A673 (cell line): ENCODE measurements around the gene PLA2G6. TPM values are rescaled to one million over a fixed set of nuclear protein-coding genes. Genes with fewer than 3 reads are reported as not detected.

Source experiments
- BruUV-seq: library from RNA; stranded (reverse); fragments of 400-500 nt; replicated peaks from 2 replicates; lab custom pipeline; 2021; lab: Mats Ljungman, UMichigan
- CTCF ChIA-PET: fragments of 300-600 bp; sonication (Branson Sonifier 250); formaldehyde crosslinking; loops from one replicate; lab custom pipeline; 2022; ENCODE audit warnings: antibody characterized with exemption; lab: Charles Lee
- POLR2A ChIA-PET: fragments of 300-600 bp; sonication (Branson Sonifier 250); formaldehyde crosslinking; loops from one replicate; lab custom pipeline; 2022; ENCODE audit warnings: antibody characterized with exemption; ENCODE audit not compliant: low non-redundant PET; lab: Charles Lee
- DNase-seq: peaks from one replicate; pipeline ENCODE4 v3.0.0-alpha.2; 2015; ENCODE audit warnings: low spot score
- H3K27ac ChIP-seq: fragments of 200-600 bp; sonication (generic); 2 replicates; pipeline ENCODE4 v1.5.1; 2016; ENCODE audit warnings: mixed run types, low read depth, mild to moderate bottlenecking, mixed read lengths, antibody characterized with exemption, low read length; ENCODE audit not compliant: poor library complexity, severe bottlenecking
- H3K27me3 ChIP-seq: fragments of 200-600 bp; sonication (generic); replicated peaks from 2 replicates; pipeline ENCODE4 v1.6.1; 2017; ENCODE audit warnings: mixed run types, low read depth, mild to moderate bottlenecking, mixed read lengths, antibody characterized with exemption, low read length; ENCODE audit not compliant: insufficient read depth, poor library complexity
- H3K36me3 ChIP-seq: fragments of 200-600 bp; sonication (generic); 2 replicates; pipeline ENCODE4 v1.6.1; 2016; ENCODE audit warnings: mixed run types, mild to moderate bottlenecking, mixed read lengths, antibody characterized with exemption, low read length; ENCODE audit not compliant: insufficient read depth, poor library complexity, severe bottlenecking
- H3K4me1 ChIP-seq: fragments of 200-600 bp; sonication (generic); 2 replicates; pipeline ENCODE4 v1.6.1; 2017; ENCODE audit warnings: mixed run types, mild to moderate bottlenecking, mixed read lengths, antibody characterized with exemption, low read length; ENCODE audit not compliant: insufficient read depth, poor library complexity, severe bottlenecking
- H3K4me3 ChIP-seq: fragments of 200-600 bp; sonication (generic); 2 replicates; pipeline ENCODE4 v1.5.1; 2016; ENCODE audit warnings: low read depth, mixed run types, mild to moderate bottlenecking, mixed read lengths, low read length; ENCODE audit not compliant: poor library complexity, severe bottlenecking
- H3K9me3 ChIP-seq: fragments of 200-600 bp; sonication (generic); 2 replicates; pipeline ENCODE4 v1.6.1; 2016; ENCODE audit warnings: mixed run types, low read depth, mild to moderate bottlenecking, mixed read lengths, antibody characterized with exemption, low read length; ENCODE audit not compliant: poor library complexity, severe bottlenecking
- CTCF ChIP-seq: fragments of 300-800, 200-600 bp; sonication (generic); conservative IDR thresholded peaks from 2 replicates; pipeline ENCODE4 v1.5.1; 2017; ENCODE audit warnings: low read depth, mild to moderate bottlenecking, antibody characterized with exemption, low read length, moderate library complexity, mixed read lengths
- EZH2 ChIP-seq: fragments of 200-600 bp; sonication (generic); IDR thresholded peaks from 2 replicates; pipeline ENCODE4 v1.6.1; 2017; ENCODE audit warnings: borderline replicate concordance, low read depth, mild to moderate bottlenecking, mixed read lengths, antibody characterized with exemption, low read length; ENCODE audit not compliant: poor library complexity, severe bottlenecking
- intact Hi-C: fragments of 100-400 bp; cut with micrococcal nuclease; formaldehyde crosslinking; loops from one replicate; pipeline ENCODE4 v1.10.0; 2022; ENCODE audit not compliant: unreplicated experiment
- total RNA-seq: library from RNA; stranded (reverse); gene quantifications from 2 replicates; pipeline ENCODE4 v1.2.3, GENCODE V29; 2021

Gene PLA2G6
- total RNA-seq, 1 experiment from 2014 or later, result 31.8 TPM

- Histone ChIP-seq H3K27me3 (no peaks in the 10 kb centered on the region), H3K4me1 (no peaks in the 10 kb centered on the region), H3K27ac (no peak overlapping the region), H3K36me3 (peaks cover 2% of the 10 kb centered on the region), H3K9me3 (no peaks in the 10 kb centered on the region), H3K4me3 (no peak overlapping the region)
- no peak for DNase-seq
- ChIA-PET POLR2A (no interaction called here), CTCF (no interaction called here)
- intact Hi-C loops, result no loop called here
- BruUV-seq, result no TSS peak
- TF ChIP-seq CTCF (no peak), EZH2 (no peak)
Measured at GRCh38 chr22:38172832-38173640, 8.6 kb downstream of the PLA2G6 start.

- BruUV-seq, result no TSS peak
- Histone ChIP-seq H3K27me3 (no peaks in the 10 kb centered on the region), H3K36me3 (peaks cover 4% of the 10 kb centered on the region), H3K27ac (no peak overlapping the region), H3K9me3 (no peaks in the 10 kb centered on the region), H3K4me3 (no peak overlapping the region), H3K4me1 (peaks cover 7% of the 10 kb centered on the region)
- intact Hi-C loops, result no loop called here
- no peak for TF ChIP-seq EZH2
- TF ChIP-seq CTCF, result no peak
- ChIA-PET CTCF (no interaction called here), POLR2A (no interaction called here)
- DNase-seq, result no peak
Measured at GRCh38 chr22:38171927-38172831, 9.5 kb downstream of the PLA2G6 start.

- Histone ChIP-seq H3K27me3 (no peaks in the 10 kb centered on the region), H3K4me3 (no peak overlapping the region), H3K27ac (no peak overlapping the region), H3K9me3 (no peaks in the 10 kb centered on the region), H3K36me3 (peaks cover 9% of the 10 kb centered on the region), H3K4me1 (peaks cover 7% of the 10 kb centered on the region)
- no peak for DNase-seq
- CTCF ChIA-PET, result no interaction called here
- no TSS peak for BruUV-seq
- TF ChIP-seq EZH2 (no peak), CTCF (no peak)
- POLR2A ChIA-PET, result no interaction called here
- intact Hi-C loops, result no loop called here
Measured at GRCh38 chr22:38170469-38170868, 11.2 kb downstream of the PLA2G6 start.
